Neural progenitor cell (in vitro differentiated cells): ENCODE results near the gene PLEKHA6.

Experiments used
- EZH2 ChIP-seq: fragments of 200-600 bp; sonication (generic); IDR thresholded peaks from 2 replicates; pipeline ENCODE4 v1.6.1; 2017; ENCODE audit warnings: antibody characterized with exemption, mild to moderate bottlenecking, moderate library complexity
- TF ChIP-seq, protein P1 (sequence below): fragments of 200-600 bp; sonication (generic); IDR thresholded peaks from 2 replicates; pipeline ENCODE4 v1.5.1; 2017; ENCODE audit warnings: antibody characterized with exemption, mild to moderate bottlenecking

DNA sequence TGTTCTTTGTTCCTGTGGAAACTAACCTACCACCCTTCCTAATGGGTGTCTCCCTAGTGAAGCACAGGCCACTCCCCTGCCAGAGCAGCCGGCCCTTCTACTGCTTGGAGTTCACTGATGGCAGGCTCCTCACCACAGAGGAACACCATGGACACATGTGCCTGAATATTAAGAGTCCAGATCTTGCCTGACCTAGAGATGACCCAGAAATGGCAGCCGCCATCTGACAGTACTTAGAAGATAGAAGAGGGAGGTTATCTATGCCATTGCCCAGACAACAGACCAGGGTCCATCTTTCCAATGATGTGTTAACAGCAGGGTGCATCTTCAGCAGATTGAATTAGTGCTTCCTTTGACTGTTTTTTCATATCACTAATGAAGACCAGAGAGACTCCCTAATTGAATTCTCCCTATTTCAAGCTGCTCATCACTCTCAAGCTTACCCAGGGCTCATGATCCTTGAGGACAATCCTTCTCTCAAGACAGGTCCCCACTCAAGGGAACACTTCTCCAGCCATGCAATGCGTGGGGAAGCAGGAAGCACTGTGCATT is 59.8 kb downstream of the PLEKHA6 start:
- TF ChIP-seq, protein P1, sequence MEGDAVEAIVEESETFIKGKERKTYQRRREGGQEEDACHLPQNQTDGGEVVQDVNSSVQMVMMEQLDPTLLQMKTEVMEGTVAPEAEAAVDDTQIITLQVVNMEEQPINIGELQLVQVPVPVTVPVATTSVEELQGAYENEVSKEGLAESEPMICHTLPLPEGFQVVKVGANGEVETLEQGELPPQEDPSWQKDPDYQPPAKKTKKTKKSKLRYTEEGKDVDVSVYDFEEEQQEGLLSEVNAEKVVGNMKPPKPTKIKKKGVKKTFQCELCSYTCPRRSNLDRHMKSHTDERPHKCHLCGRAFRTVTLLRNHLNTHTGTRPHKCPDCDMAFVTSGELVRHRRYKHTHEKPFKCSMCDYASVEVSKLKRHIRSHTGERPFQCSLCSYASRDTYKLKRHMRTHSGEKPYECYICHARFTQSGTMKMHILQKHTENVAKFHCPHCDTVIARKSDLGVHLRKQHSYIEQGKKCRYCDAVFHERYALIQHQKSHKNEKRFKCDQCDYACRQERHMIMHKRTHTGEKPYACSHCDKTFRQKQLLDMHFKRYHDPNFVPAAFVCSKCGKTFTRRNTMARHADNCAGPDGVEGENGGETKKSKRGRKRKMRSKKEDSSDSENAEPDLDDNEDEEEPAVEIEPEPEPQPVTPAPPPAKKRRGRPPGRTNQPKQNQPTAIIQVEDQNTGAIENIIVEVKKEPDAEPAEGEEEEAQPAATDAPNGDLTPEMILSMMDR = no peak
- TF ChIP-seq EZH2 = no peak
